HepG2 (cell line): ENCODE results near the gene EMC1. TPM values are rescaled to one million over a fixed set of nuclear protein-coding genes. Genes with fewer than 3 reads are reported as not detected.

Experiments
- ATAC-seq: fragments of 200-7000 bp; cut with Tn5 transposase; 3 replicates; pipeline ENCODE4 v1.9.1; 2020; ENCODE audit warnings: mild to moderate bottlenecking, moderate library complexity
- BruUV-seq: library from RNA; stranded (reverse); fragments of 400-500 nt; replicated peaks from 2 replicates; lab custom pipeline; 2021; lab: Mats Ljungman, UMichigan
- CTCF ChIA-PET: fragments of 300-600 bp; formaldehyde crosslinking; extraction: SDS; loops from one replicate; lab custom pipeline; 2021; ENCODE audit warnings: low total read pairs, inconsistent platforms, low intra/inter-chr PET ratio; lab: Yijun Ruan, JAX
- POLR2A ChIA-PET: fragments of 350-600 bp; sonication (Branson Sonifier 250); formaldehyde crosslinking; loops from one replicate; lab custom pipeline; 2020; ENCODE audit warnings: antibody characterized with exemption, inconsistent platforms; lab: Yijun Ruan, JAX
- DNase-seq: peaks from one replicate; pipeline ENCODE4 v3.0.0-alpha.2; 2015; ENCODE audit warnings: low spot score
- FAIRE-seq: peaks from 3 replicates; lab custom pipeline; 2011; peaks lifted over from hg19 to GRCh38; lab: Jason Lieb, UNC
- H2AFZ ChIP-seq: one replicate; pipeline ENCODE4 v1.6.1; 2011; ENCODE audit warnings: low read length, inconsistent platforms
- H3K27ac ChIP-seq: fragments of 300-600 bp; 3 replicates; pipeline ENCODE4 v1.8.0; 2011; ENCODE audit warnings: mixed run types, mild to moderate bottlenecking, mixed read lengths, low read length, inconsistent platforms; ENCODE audit not compliant: insufficient read depth; ENCODE audit errors: extremely low read length
- H3K27me3 ChIP-seq, 2 experiments: fragments of 200-600 bp in 1 of 2; 2 replicates in 1 of 2; 3 replicates in 1 of 2; pipeline versions ENCODE4 v1.6.0 to v1.8.0; 2011; ENCODE audit warnings: low read length in 2 of 2, mild to moderate bottlenecking in 2 of 2, moderate library complexity in 2 of 2, inconsistent platforms in 1 of 2; ENCODE audit not compliant: insufficient read depth in 2 of 2, control insufficient read depth in 1 of 2
- H3K36me3 ChIP-seq, 2 experiments: fragments of 200-600 bp in 1 of 2; replicated peaks in 1 of 2; 2 replicates in 1 of 2; 3 replicates in 1 of 2; pipeline versions ENCODE4 v1.5.1 to v1.8.0; 2011; ENCODE audit warnings: low read length in 2 of 2, inconsistent platforms in 1 of 2; ENCODE audit not compliant: insufficient read depth in 2 of 2, control insufficient read depth in 1 of 2
- H3K4me1 ChIP-seq: 2 replicates; pipeline ENCODE4 v1.5.1; 2012; ENCODE audit warnings: low read length, inconsistent platforms; ENCODE audit not compliant: insufficient read depth
- H3K4me2 ChIP-seq: 2 replicates; pipeline ENCODE4 v1.6.0; 2011; ENCODE audit warnings: low read depth, low read length, inconsistent platforms
- H3K4me3 ChIP-seq, 3 experiments: fragments of 200-600 bp in 1 of 3; sonication (generic), shearing (Covaris generic) in 1 of 3; replicated peaks in 1 of 3; 2 replicates each; pipeline ENCODE4 v1.5.1; 2011 to 2016; ENCODE audit warnings: low read length in 3 of 3, inconsistent platforms in 2 of 3, low read depth in 2 of 3, mild to moderate bottlenecking in 2 of 3, control low read depth in 1 of 3, mixed read lengths in 1 of 3; ENCODE audit not compliant: insufficient read depth in 1 of 3
- H3K79me2 ChIP-seq: one replicate; pipeline ENCODE4 v1.6.1; 2011; ENCODE audit warnings: low read length, inconsistent platforms; ENCODE audit not compliant: insufficient read depth
- H3K9ac ChIP-seq: 2 replicates; pipeline ENCODE4 v1.6.0; 2011; ENCODE audit warnings: mild to moderate bottlenecking, low read depth, low read length, inconsistent platforms; ENCODE audit not compliant: insufficient read depth
- H3K9me3 ChIP-seq: 2 replicates; pipeline ENCODE4 v1.5.1; 2012; ENCODE audit warnings: mild to moderate bottlenecking, low read length
- H4K20me1 ChIP-seq: 2 replicates; pipeline ENCODE4 v1.6.0; 2011; ENCODE audit warnings: inconsistent platforms, mild to moderate bottlenecking, low read length, moderate library complexity; ENCODE audit not compliant: insufficient read depth
- HDAC6 ChIP-seq: fragments of 200-600 bp; sonication (generic); IDR thresholded peaks from 2 replicates; pipeline ENCODE4 v1.7.0; 2017; ENCODE audit warnings: mild to moderate bottlenecking, antibody characterized with exemption, low read length, low read depth
- HOXA3 ChIP-seq: sonication (generic); formaldehyde crosslinking; IDR thresholded peaks from 2 replicates; pipeline ENCODE4 v1.5.0; 2020; ENCODE audit warnings: missing genetic modification reagents
- MIER2 ChIP-seq: IDR thresholded peaks from 2 replicates; pipeline ENCODE4 v1.6.1; 2016; ENCODE audit warnings: missing biosample characterization, missing genetic modification reagents
- TSC22D2 ChIP-seq: sonication (generic); formaldehyde crosslinking; IDR thresholded peaks from 2 replicates; pipeline ENCODE4 v1.5.1; 2020; ENCODE audit warnings: missing genetic modification reagents, mild to moderate bottlenecking, borderline replicate concordance
- ZNF253 ChIP-seq: sonication (generic); formaldehyde crosslinking; IDR thresholded peaks from 2 replicates; pipeline ENCODE4 v1.8.0; 2022; ENCODE audit warnings: mild to moderate bottlenecking, missing genetic modification reagents, borderline replicate concordance
- WGBS: methylation state at CpG from one replicate; pipeline ENCODE4 v1.1.6; 2017; ENCODE audit warnings: low lambda C conversion rate; 5-methylcytosine and 5-hydroxymethylcytosine counted together
- in situ Hi-C: cut with HindIII; loops from 2 replicates; pipeline ENCODE4 v1.10.0; 2017; ENCODE audit warnings: low pct_unique_long_range_greater_than_20kb; ENCODE audit not compliant: extremely low pct_ligation_motif_present
- intact Hi-C: fragments of 100-400 bp; cut with micrococcal nuclease; formaldehyde crosslinking; loops from one replicate; pipeline ENCODE4 v1.10.0; 2022; ENCODE audit not compliant: unreplicated experiment
- polyA plus RNA-seq, 8 experiments: library from polyadenylated mRNA; depleted of rRNA in 3 of 8; stranded (reverse) in 7 of 8; unstranded in 1 of 8; fragments of >200 nt; fragmentation: Illumina TruSeq in 4 of 8; extraction: Trizol in 4 of 8; gene quantifications; 2 replicates each; pipeline versions ENCODE4 v1.2.1 to v1.2.3, GENCODE V29; 2011 to 2016; ENCODE audit warnings: low read depth in 4 of 8, missing spikeins in 1 of 8, mixed read lengths in 1 of 8; ENCODE audit not compliant: insufficient read depth in 1 of 8
- total RNA-seq, 5 experiments: library from RNA; depleted of rRNA; stranded (reverse); fragments of >200 nt; fragmentation: Illumina TruSeq; extraction: Trizol; gene quantifications; 2 replicates each; pipeline ENCODE4 v1.2.3, GENCODE V29; 2016; ENCODE audit warnings: low read depth in 1 of 5
- TF ChIP-seq, protein P1 (sequence below): sonication (generic); formaldehyde crosslinking; IDR thresholded peaks from 2 replicates; pipeline ENCODE4 v1.8.0; 2022; ENCODE audit warnings: mild to moderate bottlenecking, missing genetic modification reagents; ENCODE audit not compliant: insufficient replicate concordance
- TF ChIP-seq, protein P2 (sequence below): sonication (generic); formaldehyde crosslinking; IDR thresholded peaks from 2 replicates; pipeline ENCODE4 v1.5.0; 2020; ENCODE audit warnings: missing genetic modification reagents, mild to moderate bottlenecking, borderline replicate concordance
- TF ChIP-seq, protein P3 (sequence below): sonication (generic); formaldehyde crosslinking; conservative IDR thresholded peaks from 2 replicates; pipeline ENCODE4 v1.8.1; 2023; ENCODE audit warnings: missing genetic modification reagents
- TF ChIP-seq, protein P4 (sequence below): sonication (generic); formaldehyde crosslinking; IDR thresholded peaks from 2 replicates; pipeline ENCODE4 v1.4.0; 2020; ENCODE audit warnings: missing genetic modification reagents, mild to moderate bottlenecking, borderline replicate concordance

Gene EMC1
- total and polyA plus RNA-seq, 2 of the 13 experiments (the other 11 are each of a cell fraction or from before 2014, with no cell fraction given): 38.0 to 61.3 TPM

- ATAC-seq: no peak
- Histone ChIP-seq H4K20me1 (peaks cover 4% of the 10 kb centered on the region), H3K9me3 (no peaks in the 10 kb centered on the region), H3K4me2 (no peak overlapping the region), H3K36me3 (peaks cover 27 to 56% of the 10 kb centered on the region in 2 experiments), H3K4me1 (peaks cover 25% of the 10 kb centered on the region), H3K27me3 (no peaks in the 10 kb centered on the region; a peak in 1 of 5 replicates), H3K9ac (no peak overlapping the region), H2AFZ (no peak overlapping the region), H3K27ac (no peak overlapping the region), H3K79me2 (peaks cover 53% of the 10 kb centered on the region), H3K4me3 (no peak overlapping the region)
- TF ChIP-seq HOXA3 (CRISPR knock-in tag) (no peak), HDAC6 (no peak), TSC22D2 (CRISPR knock-in tag) (no peak), ZNF253 (CRISPR knock-in tag) (no peak), MIER2 (CRISPR knock-in tag) (no peak)
- TF ChIP-seq, protein P1, sequence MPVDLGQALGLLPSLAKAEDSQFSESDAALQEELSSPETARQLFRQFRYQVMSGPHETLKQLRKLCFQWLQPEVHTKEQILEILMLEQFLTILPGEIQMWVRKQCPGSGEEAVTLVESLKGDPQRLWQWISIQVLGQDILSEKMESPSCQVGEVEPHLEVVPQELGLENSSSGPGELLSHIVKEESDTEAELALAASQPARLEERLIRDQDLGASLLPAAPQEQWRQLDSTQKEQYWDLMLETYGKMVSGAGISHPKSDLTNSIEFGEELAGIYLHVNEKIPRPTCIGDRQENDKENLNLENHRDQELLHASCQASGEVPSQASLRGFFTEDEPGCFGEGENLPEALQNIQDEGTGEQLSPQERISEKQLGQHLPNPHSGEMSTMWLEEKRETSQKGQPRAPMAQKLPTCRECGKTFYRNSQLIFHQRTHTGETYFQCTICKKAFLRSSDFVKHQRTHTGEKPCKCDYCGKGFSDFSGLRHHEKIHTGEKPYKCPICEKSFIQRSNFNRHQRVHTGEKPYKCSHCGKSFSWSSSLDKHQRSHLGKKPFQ (CRISPR knock-in tag): no peak
- TF ChIP-seq, protein P2, sequence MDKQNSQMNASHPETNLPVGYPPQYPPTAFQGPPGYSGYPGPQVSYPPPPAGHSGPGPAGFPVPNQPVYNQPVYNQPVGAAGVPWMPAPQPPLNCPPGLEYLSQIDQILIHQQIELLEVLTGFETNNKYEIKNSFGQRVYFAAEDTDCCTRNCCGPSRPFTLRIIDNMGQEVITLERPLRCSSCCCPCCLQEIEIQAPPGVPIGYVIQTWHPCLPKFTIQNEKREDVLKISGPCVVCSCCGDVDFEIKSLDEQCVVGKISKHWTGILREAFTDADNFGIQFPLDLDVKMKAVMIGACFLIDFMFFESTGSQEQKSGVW (CRISPR knock-in tag): no peak
- TF ChIP-seq, protein P3, sequence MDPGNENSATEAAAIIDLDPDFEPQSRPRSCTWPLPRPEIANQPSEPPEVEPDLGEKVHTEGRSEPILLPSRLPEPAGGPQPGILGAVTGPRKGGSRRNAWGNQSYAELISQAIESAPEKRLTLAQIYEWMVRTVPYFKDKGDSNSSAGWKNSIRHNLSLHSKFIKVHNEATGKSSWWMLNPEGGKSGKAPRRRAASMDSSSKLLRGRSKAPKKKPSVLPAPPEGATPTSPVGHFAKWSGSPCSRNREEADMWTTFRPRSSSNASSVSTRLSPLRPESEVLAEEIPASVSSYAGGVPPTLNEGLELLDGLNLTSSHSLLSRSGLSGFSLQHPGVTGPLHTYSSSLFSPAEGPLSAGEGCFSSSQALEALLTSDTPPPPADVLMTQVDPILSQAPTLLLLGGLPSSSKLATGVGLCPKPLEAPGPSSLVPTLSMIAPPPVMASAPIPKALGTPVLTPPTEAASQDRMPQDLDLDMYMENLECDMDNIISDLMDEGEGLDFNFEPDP (CRISPR knock-in tag): no peak
- TF ChIP-seq, protein P4, sequence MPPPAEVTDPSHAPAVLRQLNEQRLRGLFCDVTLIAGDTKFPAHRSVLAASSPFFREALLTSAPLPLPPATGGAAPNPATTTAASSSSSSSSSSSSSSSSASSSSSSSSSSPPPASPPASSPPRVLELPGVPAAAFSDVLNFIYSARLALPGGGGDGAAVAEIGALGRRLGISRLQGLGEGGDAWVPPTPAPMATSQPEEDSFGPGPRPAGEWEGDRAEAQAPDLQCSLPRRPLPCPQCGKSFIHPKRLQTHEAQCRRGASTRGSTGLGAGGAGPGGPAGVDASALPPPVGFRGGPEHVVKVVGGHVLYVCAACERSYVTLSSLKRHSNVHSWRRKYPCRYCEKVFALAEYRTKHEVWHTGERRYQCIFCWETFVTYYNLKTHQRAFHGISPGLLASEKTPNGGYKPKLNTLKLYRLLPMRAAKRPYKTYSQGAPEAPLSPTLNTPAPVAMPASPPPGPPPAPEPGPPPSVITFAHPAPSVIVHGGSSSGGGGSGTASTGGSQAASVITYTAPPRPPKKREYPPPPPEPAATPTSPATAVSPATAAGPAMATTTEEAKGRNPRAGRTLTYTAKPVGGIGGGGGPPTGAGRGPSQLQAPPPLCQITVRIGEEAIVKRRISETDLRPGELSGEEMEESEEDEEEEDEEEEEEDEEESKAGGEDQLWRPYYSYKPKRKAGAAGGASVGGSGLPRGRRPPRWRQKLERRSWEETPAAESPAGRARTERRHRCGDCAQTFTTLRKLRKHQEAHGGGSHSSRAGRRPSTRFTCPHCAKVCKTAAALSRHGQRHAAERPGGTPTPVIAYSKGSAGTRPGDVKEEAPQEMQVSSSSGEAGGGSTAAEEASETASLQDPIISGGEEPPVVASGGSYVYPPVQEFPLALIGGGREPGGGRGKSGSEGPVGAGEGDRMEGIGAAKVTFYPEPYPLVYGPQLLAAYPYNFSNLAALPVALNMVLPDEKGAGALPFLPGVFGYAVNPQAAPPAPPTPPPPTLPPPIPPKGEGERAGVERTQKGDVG: no peak
- in situ Hi-C loops: no loop called here
- no peak for FAIRE-seq
- no TSS peak for BruUV-seq
- ChIA-PET POLR2A (interaction anchor here (1.4 kb wide), 1 partner anchor 57 kb away, joined by 5 read pairs; the partner anchor contains the start of genes AKR7A2 and SLC66A1), CTCF (no interaction called here)
- no peak for DNase-seq
- WGBS: 100% methylated on average over 3 of the region's 4 CpGs
- intact Hi-C loops: no loop called here
These were observed 4.0 kb upstream of the EMC1 start for GRCh38 chr1:19255288-19255687.
